Psoas muscle (tissue), 8 donors: Measurements from ENCODE around the gene DDX5. TPM values are rescaled to one million over a fixed set of nuclear protein-coding genes. Genes with fewer than 3 reads are reported as not detected.
"Not testable (repeated sequence)": the region's sequence is repeated elsewhere in the genome, so short reads cannot be mapped to it uniquely, and the experiment has no call there.

ENCODE experiments used
- ATAC-seq, 4 donors: fragments of 200-7000 bp; cut with Tn5 transposase; one replicate each; pipeline ENCODE4 v1.9.1; 2020; ENCODE audit warnings: moderate library complexity in 3 of 4, mild to moderate bottlenecking in 2 of 4
- DNase-seq, 2 donors: peaks; one replicate each; pipeline ENCODE4 v3.0.0-alpha.2; 2020
- H3K27ac ChIP-seq: fragments of 200-600 bp; one replicate; pipeline ENCODE4 v1.8.0; 2022
- H3K27me3 ChIP-seq, 3 donors: fragments of 200-600 bp in 1 of 3; one replicate each; pipeline versions ENCODE4 v1.6.1 to v1.8.0; 2013 to 2022; ENCODE audit warnings: low read length in 2 of 3, mild to moderate bottlenecking in 2 of 3, moderate library complexity in 1 of 3; ENCODE audit not compliant: insufficient read depth in 3 of 3
- H3K36me3 ChIP-seq, 2 donors: fragments of 200-600 bp in 1 of 2; one replicate each; pipeline versions ENCODE4 v1.6.1 to v1.8.0; 2013 to 2022; ENCODE audit warnings: low read depth in 1 of 2, mild to moderate bottlenecking in 1 of 2, moderate library complexity in 1 of 2; ENCODE audit not compliant: insufficient read depth in 1 of 2
- H3K4me1 ChIP-seq: fragments of 200-600 bp; one replicate; pipeline ENCODE4 v1.8.0; 2022
- H3K4me3 ChIP-seq: fragments of 200-600 bp; one replicate; pipeline ENCODE4 v1.8.0; 2022; ENCODE audit warnings: mild to moderate bottlenecking
- H3K9me3 ChIP-seq: fragments of 200-600 bp; one replicate; pipeline ENCODE4 v1.8.0; 2022
- WGBS, 3 donors: extraction: QIAGEN DNeasy Blood & Tissue Kit; methylation state at CpG; one replicate each; pipeline versions ENCODE4 v1.1.6 to v1.1.7; 2013; 5-methylcytosine and 5-hydroxymethylcytosine counted together
- intact Hi-C, 2 donors: fragments of 100-400 bp; cut with DNase I; formaldehyde crosslinking; loops; one replicate each; pipeline versions ENCODE4 v1.11.0 to v1.14.2; 2022
- polyA plus RNA-seq, 3 donors: library from polyadenylated mRNA; stranded (reverse); fragments of 200-250 nt; gene quantifications; one replicate each; pipeline ENCODE4 v1.2.3, GENCODE V29; 2013
- total RNA-seq, 4 donors: library from RNA; stranded (reverse); fragmentation: NEBNext Ultra II Directional in 2 of 4; extraction: Animal tissue kit (Norgen Biotek cat#: 25700) in 2 of 4; gene quantifications; one replicate each; pipeline versions ENCODE4 v1.2.1 to v1.2.4, GENCODE V29; 2021 to 2023
- TF ChIP-seq, protein P1 (sequence below): fragments of 200-600 bp; IDR thresholded peaks from one replicate; pipeline ENCODE4 v1.8.0; 2022; ENCODE audit warnings: antibody characterized with exemption
- donor health status: healthy with polysubstance abuse.
- donor health status: DM: no; HTN: no; CAD: no; lungs with moderate emphysema.
- donor health status: Bipolar disorder and iron deficiency.
- donor health status: healthy.
- donor health status: DM: yes; HTN: yes; CAD: no.
- donor health status: DM: no; HTN: no; CAD: no.
- donor health status: DM: no; HTN: no; CAD: no.
- donor health status: DM: yes; HTN: yes; CAD: no.

DDX5 gene
- total and polyA plus RNA-seq, 7 donors, result 122 to 497 (median 272) TPM

- intact Hi-C loops, result no loop called here
- no peak for ATAC-seq
- TF ChIP-seq, protein P1, sequence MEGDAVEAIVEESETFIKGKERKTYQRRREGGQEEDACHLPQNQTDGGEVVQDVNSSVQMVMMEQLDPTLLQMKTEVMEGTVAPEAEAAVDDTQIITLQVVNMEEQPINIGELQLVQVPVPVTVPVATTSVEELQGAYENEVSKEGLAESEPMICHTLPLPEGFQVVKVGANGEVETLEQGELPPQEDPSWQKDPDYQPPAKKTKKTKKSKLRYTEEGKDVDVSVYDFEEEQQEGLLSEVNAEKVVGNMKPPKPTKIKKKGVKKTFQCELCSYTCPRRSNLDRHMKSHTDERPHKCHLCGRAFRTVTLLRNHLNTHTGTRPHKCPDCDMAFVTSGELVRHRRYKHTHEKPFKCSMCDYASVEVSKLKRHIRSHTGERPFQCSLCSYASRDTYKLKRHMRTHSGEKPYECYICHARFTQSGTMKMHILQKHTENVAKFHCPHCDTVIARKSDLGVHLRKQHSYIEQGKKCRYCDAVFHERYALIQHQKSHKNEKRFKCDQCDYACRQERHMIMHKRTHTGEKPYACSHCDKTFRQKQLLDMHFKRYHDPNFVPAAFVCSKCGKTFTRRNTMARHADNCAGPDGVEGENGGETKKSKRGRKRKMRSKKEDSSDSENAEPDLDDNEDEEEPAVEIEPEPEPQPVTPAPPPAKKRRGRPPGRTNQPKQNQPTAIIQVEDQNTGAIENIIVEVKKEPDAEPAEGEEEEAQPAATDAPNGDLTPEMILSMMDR, result no peak
- Histone ChIP-seq H3K4me1 (no peaks in the 10 kb centered on the region), H3K4me3 (no peak overlapping the region), H3K9me3 (no peaks in the 10 kb centered on the region), H3K27me3 (no peaks in the 10 kb centered on the region), H3K36me3 (peaks cover 8 to 59% of the 10 kb centered on the region in 2 donors), H3K27ac (no peak overlapping the region)
- DNase-seq, result no peak
- 21 to 38% (median 26%) methylated on average over 1 of the region's 1 CpG for WGBS, 3 donors
Observed at GRCh38 chr17:64477849-64478248, 28.2 kb downstream of the DDX5 start.

- TF ChIP-seq, protein P1, result no peak
- intact Hi-C loops, result no loop called here
- H3K27me3 ChIP-seq, result no peaks in the 10 kb centered on the region
- no peak for DNase-seq
- no peak for ATAC-seq
- H3K27ac ChIP-seq, result no peak overlapping the region
- H3K4me3 ChIP-seq, result no peak overlapping the region
- 92 to 93% (median 93%) methylated on average over 2 of the region's 2 CpGs for WGBS, 3 donors
- no peaks in the 10 kb centered on the region for H3K4me1 ChIP-seq
- no peaks in the 10 kb centered on the region for H3K9me3 ChIP-seq
- H3K36me3 ChIP-seq, result peaks cover 3 to 9% of the 10 kb centered on the region in 2 donors
Observed at GRCh38 chr17:64472564-64472963, 33.5 kb downstream of the DDX5 start.

- TF ChIP-seq, protein P1, result no peak
- H3K4me1 ChIP-seq, result no peaks in the 10 kb centered on the region
- H3K9me3 ChIP-seq, result no peaks in the 10 kb centered on the region
- DNase-seq, result no peak
- H3K36me3 ChIP-seq, result no peaks in the 10 kb centered on the region
- intact Hi-C loops, result no loop called here
- no peaks in the 10 kb centered on the region for H3K27me3 ChIP-seq
- no peak overlapping the region for H3K27ac ChIP-seq
- WGBS, 3 donors, result 90 to 92% (median 90%) methylated on average over 3 of the region's 3 CpGs
- ATAC-seq, result no peak
- no peak overlapping the region for H3K4me3 ChIP-seq
Observed at GRCh38 chr17:64471440-64471839, 34.6 kb downstream of the DDX5 start.

- WGBS, 3 donors, result 43 to 56% (median 48%) methylated on average over 4 of the region's 4 CpGs
- no peak overlapping the region for H3K4me3 ChIP-seq
- no peaks in the 10 kb centered on the region for H3K9me3 ChIP-seq
- TF ChIP-seq, protein P1, result no peak
- peaks cover 0 to 4% (median 0%) of the 10 kb centered on the region in 3 donors for H3K27me3 ChIP-seq
- H3K36me3 ChIP-seq, result no peaks in the 10 kb centered on the region
- H3K4me1 ChIP-seq, result no peaks in the 10 kb centered on the region
- H3K27ac ChIP-seq, result no peak overlapping the region
- intact Hi-C loops, result no loop called here
- DNase-seq (no peak), ATAC-seq (no peak)
Observed at GRCh38 chr17:64470625-64471024, 35.5 kb downstream of the DDX5 start.

DNA sequence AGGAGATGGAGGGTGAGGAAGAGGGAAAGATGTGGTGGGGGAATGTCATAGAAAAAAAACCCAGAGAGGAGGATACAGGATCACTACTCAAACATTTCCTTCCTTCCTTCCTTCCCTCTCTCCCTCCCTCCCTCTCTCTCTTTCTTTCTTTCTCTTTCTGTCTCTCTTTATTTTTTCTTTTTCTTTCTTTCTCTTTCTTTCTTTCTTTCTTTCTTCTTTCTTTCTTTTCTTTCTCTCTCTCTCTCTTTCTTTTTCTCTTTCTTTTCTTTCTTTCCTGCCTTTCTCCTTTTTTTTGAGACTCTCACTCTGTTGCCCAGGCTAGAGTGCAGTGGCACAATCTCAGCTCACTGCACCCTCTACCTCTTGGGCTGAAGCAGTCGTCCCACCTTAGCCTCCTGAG lies 39.3 kb downstream of the DDX5 start:
- ATAC-seq, H3K4me1 ChIP-seq, H3K36me3 ChIP-seq, H3K27ac ChIP-seq, DNase-seq, H3K9me3 ChIP-seq, intact Hi-C loops, H3K27me3 ChIP-seq, H3K4me3 ChIP-seq: not testable (repeated sequence)
- 62 to 70% (median 64%) methylated on average over 1 of the region's 1 CpG for WGBS, 3 donors
